ENCODE data around the gene ELOVL5. TPM values are rescaled to one million over a fixed set of nuclear protein-coding genes. Genes with fewer than 3 reads are reported as not detected.
"Not testable (repeated sequence)": the region's sequence is repeated elsewhere in the genome, so short reads cannot be mapped to it uniquely, and the experiment has no call there.

The ELOVL5 gene
- total RNA-seq, 1 experiment from 2014 or later = 60.7 TPM

DNA sequence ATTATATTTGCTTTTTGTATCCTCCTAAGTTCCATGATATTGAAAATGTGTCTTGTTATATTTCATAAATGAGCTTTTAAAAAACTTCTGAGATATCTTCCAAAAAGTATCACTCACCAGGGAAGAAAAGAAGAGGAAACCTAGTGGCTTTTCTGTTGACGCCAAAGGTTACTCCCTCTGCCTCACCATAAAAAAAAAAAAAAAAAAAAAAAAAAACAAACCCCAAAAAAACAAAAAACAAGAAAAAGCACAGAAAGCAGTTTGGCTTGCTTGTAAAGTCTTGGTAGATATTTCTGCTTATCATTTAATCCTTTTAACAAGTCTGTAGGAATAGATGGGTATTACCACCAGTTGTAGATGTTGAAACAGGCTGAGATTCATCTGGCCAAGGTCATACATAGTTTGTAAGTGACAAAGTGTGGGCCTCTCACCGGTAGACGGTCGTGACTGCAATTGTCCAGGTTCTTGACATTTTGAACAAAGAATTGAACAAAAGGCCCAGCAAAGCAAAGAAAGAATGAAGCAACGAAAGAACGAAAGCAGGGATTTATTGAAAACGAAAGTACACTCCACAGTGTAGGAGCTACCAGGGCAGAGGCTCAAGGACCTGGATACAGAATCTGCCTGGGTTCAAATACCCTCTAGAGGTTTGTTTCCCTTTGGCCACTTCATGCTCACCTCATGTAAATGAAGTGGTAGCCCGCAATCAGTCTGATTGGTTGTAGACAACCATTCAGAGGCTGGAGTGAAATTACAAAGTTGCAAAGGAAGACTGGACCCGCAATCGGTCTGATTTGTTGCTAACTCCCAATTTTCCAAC, 11.6 kb upstream of the ELOVL5 start:
- no peak for DNase-seq (ENCODE audit: extremely low read depth, low read depth)

DNA sequence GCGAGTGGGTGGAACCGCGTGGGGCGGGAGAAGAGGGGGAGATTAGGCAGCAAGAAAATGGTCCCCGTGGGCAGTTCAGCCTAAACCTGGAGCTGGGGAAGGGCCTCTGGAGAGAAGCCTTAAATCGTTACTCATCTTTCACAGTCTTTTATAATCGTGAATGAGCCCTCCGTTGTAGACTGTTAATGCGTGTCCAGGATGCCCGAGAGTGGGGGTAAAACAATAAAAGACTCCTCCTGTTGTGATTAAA, 11.0 kb upstream of the ELOVL5 start:
- no peak for DNase-seq (ENCODE audit: extremely low read depth, low read depth)

DNA sequence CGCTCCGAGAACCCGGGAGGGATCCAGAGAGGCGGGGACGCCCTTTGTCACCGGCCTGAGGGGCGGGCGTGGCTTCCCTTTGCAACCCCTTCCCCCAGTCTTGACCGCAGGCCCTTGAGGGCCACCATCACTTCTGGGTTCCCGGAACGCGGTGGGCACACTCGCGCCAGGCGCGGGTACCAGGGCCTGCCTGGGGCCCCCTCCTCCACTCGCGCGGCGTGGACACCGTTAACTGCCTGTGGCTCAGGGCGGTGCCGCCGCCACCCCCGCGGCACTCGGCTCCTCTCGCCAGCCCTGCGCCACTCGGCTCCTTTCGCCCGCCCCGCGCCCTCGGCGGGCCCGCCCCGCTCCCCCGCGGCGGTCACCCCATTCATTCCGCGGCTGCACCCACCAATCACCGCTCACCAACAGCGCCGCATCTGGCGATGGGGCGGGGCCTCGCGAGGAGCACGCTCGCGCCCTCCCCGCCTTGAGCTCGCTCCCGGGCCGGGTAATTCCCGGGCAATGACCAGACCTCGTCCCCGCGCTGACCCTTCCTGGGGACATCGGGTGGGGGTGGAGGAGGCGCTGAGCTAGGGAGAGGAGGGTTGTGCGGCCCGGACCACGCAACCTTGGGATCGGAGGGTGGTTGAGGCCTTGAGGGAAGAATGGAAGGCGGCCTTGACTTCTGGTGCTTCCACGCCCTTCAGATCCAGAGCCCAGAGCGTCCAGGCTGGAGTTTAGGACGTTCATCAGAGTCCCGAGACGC, 10.5 kb upstream of the ELOVL5 start:
- DNase-seq (ENCODE audit: extremely low read depth, low read depth) = peak; percentile 90

DNA sequence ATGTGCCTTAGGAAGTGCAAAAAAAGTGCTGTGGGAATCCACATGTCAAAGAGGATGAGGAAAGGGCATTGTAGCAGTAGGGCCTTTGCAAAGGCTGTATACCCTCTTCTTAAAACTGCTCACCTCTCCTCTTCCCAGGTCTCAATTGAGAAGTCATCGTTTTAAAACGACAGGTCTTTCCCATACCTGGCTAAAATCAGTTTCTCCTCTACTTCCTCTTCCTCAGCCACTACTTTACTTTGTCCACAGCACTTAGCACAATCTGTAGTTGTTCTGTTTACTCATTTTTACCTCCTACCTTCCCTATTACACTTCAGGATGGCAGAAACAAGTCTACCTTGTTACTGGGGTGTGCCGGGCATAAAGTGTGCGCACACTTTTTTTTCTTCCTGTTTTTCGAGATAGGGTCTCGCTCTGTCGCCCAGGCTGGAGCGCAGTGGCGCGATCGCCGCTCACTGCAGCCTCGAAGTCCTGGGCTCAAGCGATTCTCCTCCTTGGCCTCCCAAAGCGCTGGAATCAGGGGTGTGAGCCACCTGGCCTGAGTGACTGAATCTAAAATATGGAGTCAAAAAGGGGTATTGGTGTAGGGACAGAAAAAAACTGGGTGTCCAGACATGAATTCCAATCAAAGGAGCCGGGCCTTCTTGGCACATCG, 9.8 kb upstream of the ELOVL5 start:
- no peak for DNase-seq (ENCODE audit: extremely low read depth, low read depth)

DNA sequence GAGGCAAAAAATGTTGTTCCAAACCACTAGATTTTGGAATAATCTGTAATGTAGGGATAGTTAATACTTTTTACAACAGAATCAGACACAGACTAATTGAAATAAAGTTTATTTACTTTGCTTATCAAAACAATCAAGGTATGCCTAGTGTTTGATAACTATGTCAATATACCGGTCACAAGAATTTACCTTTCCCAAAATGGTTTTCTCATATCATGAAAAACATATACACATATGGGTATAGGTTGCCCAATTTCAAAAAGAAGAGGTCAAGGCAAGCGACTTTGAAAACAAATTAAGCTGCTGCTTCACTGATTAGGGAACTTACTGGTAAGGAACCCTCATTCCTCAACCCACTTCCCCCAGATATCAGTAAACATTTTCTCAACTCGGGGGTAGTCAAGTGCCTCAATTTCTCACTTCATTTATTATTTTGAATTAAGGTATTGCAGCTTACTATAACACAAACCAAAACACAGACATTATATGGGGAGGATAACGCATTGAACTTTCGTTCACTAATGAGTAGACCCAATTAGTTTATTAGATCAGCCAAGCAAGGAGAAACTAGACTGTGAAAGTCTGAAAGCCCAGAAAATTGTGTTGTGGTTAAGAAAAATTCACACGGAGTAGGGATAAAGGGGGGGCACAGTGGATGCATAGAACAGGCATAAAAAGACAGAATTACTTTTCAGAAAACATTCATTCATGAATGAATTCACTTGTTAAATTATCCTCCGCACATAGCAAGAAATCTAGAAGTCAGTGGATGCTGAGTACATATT, 9.0 kb upstream of the ELOVL5 start:
- DNase-seq (ENCODE audit: extremely low read depth, low read depth) = no peak

DNA sequence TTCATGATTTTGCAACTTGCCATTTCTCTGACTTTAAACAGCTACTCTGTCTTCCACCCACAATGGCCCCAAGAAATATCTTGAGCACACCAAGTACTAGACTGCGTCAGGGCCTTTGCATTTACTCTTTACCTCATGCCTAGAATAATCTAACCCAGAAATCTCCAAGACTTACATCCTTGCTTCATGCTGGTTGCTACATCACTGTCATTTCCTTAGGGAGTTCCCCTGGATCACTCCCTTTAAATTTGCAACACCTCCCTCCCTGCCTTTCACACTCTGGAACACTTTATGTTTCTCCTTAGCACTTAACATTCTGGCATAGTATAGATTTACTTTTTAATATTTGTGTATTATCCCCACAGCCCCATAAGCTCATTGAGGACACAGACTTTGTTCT, 4.9 kb upstream of the ELOVL5 start:
- no peak for DNase-seq (ENCODE audit: extremely low read depth, low read depth)

DNA sequence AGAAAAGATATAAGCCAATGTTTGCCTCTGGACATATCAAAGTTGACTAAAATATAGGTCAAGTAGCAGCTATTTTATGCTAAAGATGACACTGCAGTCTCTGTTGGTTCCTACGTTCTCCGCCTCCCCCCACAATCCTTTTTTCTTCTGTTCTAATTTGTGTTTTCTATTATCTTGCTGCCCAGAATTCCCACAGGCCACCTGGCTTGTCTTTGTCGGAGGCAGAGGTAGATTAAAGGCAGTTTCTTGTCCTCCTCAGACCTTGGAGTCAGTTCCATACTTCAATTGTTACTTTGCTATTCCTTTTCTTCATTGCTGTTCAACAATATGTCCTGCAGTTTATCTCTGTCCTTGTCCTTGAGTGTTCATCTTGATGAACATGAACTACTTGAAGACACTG, 3.6 kb upstream of the ELOVL5 start:
- DNase-seq (ENCODE audit: extremely low read depth, low read depth) = no peak

DNA sequence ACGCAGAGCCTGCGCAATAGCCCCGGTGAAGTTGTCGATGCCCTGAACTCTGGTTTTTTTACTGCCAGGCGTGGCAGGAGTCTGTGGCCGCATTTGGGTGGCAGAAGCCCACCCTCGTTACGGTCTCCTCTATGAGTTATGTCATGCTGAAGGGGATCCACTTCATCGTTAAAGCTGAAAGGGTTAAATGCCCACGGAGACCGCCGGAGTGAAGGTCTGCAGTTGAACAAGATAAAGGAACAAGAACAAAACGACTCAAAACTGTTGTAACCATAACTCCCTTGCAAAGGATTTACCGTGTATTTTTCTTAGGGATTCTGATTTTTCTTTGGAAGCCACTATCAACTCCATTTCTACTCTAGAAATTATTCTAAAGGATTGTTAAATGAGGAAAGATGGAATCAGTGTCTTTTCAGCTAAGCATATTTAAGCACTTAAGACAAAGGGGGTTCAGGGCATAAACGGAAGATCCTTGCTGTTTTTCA, 501 bp upstream of the ELOVL5 start:
- DNase-seq (ENCODE audit: extremely low read depth, low read depth) = no peak

DNA sequence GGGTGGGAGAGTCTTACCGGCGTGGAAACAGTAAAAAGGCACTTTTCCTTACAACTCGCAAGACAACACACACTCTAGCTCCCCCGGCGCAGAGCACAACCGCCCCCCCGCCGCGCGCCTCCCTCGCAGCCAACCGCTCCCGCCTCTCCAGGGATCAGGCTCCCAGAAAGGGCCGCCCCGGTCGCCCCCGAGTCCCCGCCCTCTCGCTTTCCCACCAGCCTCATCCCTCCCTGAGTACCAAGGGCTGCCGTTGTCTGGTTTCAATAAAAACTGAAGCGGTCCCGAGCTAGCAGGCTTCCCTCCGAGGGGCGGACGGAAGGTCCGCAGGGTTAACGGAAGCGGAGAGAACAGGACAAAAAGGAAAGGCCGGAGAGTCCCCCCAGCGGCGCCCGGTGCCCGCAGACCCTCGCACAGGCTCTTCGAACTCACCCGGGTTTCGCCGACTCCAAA, 804 bp downstream of the ELOVL5 start:
- DNase-seq (ENCODE audit: extremely low read depth, low read depth) = no peak

DNA sequence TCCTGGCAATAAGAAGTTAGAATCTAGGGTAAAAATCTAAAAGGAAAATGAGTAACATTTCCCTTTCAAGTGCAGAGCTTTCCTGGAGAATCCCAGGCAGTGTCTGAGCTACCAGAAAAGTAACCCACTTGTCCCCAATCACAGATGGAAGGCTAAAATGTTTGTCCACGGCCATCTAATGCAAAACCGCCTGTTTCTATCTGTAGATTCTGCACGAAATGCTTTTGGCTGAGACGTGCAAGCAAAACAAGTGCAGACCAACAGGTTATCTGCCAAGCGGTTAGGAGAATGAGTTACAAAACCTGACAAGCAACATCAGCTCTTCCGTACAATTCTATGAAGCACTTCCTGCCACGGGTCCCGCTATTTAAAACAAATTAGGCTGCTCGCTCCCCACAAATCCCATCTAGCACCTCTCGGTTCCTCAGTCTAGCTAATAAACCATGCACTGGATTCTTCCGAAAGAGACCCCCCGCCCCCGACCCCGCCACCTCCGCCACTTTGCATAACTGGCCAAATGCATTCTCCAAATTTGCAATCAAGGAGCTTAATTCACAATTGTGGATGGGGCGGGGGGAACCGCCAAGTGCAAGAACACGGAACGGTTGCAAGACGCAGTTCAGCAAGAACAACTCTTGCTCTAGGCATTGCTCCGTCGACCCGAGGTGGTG, 1.4 kb downstream of the ELOVL5 start:
- no peak for DNase-seq (ENCODE audit: extremely low read depth, low read depth)

DNA sequence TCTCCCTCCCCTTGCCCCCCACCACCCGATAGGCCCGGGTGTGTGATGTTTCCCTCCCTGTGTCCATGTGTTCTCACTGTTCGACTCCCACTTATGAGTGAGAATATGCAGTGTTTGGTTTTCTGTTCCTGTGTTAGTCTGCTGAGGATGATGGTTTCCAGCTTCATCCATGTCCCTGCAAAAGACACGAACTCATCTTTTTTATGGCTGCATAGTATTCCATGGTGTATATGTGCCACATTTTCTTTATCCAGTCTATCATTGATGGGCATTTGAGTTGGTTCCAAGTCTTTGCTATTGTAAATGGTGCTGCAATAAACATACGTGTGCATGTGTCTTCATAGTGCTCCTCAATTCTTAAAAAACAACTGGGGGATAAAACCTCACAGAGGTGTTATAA, 2.7 kb downstream of the ELOVL5 start:
- DNase-seq (ENCODE audit: extremely low read depth, low read depth) = not testable (repeated sequence)

DNA sequence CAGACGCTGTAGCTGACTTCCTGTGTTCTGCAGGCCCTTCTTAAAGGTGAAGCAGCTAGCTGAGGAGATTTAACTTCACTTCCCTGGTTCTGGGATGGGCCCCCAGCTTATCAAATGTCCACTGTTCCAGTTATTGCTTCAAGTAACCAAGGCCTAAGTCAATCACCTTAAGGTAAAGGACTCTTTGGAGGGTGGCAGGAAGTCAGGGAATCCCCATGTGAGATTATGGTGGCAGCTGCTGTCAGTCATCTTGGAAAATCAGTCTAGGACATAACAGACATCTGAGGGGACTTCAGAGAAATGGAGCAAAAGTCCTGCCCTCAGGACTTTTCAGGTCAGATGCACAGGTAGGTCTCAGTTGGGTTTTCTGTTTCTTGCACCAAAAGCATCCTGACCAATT, 3.8 kb downstream of the ELOVL5 start:
- no peak for DNase-seq (ENCODE audit: extremely low read depth, low read depth)

DNA sequence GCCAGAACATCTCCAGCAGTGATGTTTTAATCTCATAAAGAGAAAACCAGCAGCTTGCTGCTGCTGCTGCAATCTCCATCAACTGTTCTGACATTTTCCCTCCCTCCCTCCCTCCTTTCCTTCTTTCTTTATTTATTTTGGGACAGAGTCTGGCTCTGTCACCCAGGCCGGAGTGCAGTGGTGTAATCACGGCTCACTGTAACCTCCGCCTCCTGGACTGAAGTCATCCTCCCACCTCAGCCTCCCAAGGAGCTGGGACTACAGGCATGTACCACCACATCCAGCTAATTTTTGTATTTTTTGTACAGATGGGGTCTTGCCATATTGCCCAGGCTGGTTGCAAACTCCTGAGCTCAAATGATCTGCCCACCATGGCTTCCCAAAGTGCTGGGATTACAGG, 5.7 kb downstream of the ELOVL5 start:
- no peak for DNase-seq (ENCODE audit: extremely low read depth, low read depth)

DNA sequence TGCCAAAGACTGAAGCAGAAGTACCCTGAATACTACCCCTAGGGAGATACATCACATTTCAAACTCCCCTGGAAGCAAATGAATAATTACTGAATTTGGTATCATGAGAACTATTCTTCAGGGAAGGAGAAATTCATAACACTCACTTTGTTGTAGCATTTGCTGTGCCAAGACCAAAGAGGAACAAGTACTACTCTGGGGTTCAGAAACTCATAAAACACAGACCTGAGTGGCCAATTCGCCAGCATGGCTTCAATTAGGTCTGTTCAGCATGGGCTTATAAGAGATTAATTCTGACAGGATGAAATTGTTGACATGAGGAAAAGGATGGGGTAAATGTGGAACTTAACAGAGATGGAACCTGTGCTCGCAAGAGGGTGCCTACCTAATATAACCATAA, 6.5 kb downstream of the ELOVL5 start:
- DNase-seq (ENCODE audit: extremely low read depth, low read depth) = no peak

DNA sequence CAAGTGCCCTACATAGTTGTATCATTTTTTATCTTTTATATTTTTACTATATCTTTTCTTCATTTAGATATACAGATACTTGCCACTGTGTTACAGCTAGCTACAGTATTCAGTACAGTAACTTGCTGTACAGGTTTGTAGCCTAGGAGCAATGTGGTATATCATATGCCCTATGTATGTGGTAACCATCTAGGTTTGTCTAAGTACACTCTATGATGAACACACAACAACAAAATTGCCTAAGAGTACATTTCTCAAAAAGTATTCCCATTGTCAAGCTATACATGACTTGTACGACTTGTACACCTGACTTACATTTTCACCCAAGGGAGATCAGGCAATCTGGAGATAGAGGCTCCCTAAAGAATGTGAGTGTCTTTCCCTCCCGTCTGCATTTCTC, 8.2 kb downstream of the ELOVL5 start:
- no peak for DNase-seq (ENCODE audit: extremely low read depth, low read depth)

DNA sequence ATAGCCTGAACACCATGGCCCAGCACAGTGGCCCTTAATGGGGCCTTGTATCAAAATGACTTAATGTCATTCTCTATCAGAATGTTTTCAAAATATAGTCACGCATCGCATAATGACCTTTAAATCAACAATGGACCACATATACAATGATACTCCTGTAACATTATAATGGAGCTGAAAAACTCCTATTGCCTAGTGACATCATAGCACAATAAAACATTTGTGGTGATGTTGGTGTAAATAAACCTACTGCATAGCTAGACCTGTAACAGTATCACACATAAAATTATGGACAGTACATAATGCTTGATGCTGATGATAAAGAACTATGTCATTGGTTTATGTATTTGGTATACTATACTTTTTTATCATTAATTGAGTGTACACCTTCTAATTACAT, 9.3 kb downstream of the ELOVL5 start:
- DNase-seq (ENCODE audit: extremely low read depth, low read depth) = no peak

DNA sequence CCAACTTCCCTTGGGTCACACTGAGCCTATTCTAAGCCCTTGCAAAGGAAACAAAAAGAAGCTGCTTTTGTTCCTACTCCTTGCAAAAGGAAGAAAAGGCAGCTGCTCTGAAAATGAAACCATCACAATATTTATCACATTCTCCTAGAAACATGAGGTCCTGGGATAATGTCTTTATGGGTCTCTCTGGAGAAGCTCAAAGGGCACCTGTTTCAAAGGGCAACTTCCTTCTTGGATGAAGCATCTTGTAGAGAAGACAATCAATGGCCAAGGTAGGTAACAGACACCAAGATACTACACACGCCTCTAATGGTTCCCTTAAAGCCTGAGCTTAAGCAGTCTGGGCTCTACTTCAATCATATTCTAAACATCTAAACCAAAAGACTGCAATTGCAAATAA, 10.4 kb downstream of the ELOVL5 start:
- DNase-seq (ENCODE audit: extremely low read depth, low read depth) = no peak

DNA sequence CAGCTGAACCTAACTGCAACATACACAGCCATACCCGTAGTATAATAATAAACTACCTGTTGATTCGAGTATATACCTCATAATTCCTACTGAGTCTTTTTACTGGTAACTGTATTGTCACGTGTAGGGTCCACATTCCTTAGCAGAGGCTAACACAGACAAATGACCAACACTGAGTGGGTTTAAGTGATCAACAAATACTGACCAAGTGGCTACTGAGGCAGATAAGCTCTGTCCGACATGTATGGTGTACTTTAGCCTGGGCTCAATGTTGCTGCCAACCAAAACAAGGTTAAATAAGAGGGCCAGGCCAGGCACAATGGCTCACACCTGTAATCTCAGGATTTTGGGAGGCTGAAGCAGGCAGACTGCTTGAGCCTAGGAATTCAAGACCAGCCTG, 12.7 kb downstream of the ELOVL5 start:
- DNase-seq (ENCODE audit: extremely low read depth, low read depth) = no peak

DNA sequence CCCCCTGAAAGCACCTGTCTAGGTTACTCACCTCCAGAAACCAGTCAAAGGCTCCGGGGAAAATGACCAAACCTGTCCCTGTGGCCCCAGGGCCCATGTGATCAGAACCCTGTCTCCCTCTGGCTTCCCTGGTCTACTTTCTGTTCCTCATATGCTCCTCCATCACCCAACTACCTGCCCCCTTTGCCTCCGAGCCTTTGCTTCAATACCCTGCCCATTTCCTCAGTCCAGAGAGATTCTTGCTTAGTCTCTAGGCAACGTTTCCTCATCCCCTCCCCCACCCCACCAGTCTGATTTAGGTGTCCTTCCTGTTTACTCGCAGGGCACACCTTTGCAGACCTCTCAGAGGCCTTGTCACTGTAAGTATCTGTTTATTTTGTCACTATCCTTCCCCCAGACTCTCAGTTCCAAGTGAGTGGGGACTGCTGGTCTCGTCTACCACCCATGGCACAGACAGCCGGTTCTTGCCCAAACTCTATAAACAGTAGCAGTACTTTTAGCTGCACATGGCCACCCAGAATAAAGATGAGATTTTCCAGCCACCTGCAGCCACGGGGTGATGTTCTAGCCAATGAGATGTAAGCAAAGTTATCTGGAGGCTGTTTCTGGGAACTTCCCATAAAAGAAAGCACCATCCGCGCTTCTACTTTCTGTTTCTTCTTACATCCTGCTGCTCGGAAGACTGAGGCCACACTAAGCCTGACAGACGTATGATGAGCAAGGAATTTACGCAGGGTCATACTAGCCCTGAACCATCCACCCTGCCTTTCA, 13.3 kb downstream of the ELOVL5 start:
- DNase-seq (ENCODE audit: extremely low read depth, low read depth) = no peak

Data from NCI-H460 (cell line).